ENCODE measurements around the gene DDX10.
"Not testable (repeated sequence)": the region's sequence is repeated elsewhere in the genome, so short reads cannot be mapped to it uniquely, and the experiment has no call there.

The DDX10 gene

DNA sequence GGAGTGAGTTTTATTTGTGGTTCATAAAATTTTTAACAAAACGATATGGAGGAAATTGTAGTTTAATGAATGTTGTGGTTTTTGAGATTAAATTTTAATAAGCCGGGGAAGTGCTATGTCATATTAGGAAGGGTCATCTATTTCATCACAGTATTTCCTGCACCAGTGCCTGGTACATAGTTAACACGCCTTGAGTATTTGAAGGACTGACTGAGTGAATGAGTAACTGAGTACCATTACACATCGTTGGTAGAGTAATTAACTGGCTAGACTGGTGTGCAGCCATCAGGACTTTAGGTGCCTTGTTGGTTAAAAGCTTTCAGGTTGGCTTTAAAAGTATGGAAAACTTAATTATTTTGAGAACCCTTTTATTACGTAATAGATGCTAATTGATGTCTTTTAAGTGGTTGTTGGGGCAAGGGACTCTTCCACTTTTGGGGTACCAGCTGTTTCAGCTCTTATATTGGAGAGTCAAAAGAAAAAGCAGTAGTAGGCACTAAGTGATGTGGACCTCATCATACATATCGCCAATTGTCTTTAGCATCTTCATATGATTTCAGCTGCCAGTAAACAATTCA is 101.8 kb downstream of the DDX10 start:
- Mint-ChIP-seq H3K27ac (peak overlapping the region; percentile 5), H3K36me3 (peaks cover 41% of the 10 kb centered on the region), H3K27me3 (no peaks in the 10 kb centered on the region), H3K4me3 (no peak overlapping the region), H3K9me3 (no peaks in the 10 kb centered on the region), H3K4me1 (peaks cover 22% of the 10 kb centered on the region)
- no peak for ATAC-seq

DNA sequence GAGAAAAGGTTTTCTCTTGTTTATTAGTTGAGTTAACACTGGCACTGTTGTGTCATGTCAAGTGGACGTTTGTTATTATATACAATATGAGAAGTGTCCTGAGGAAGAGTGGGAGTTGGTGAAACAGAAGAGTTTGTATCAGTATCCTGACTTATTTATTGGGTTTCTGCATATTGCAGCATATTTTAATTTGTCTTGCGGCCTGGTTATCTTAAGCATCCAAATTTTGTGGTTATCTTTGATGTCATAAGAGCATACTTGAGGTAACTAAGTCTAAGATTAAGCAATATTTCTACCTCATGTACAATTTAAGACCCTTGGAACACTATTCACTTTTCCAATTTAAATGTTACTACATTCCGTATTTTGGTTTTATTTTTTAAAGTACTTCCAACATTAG is 103.5 kb downstream of the DDX10 start:
- Mint-ChIP-seq H3K27ac (no peak overlapping the region), H3K36me3 (peaks cover 48% of the 10 kb centered on the region), H3K4me3 (no peak overlapping the region), H3K27me3 (no peaks in the 10 kb centered on the region), H3K4me1 (peaks cover 23% of the 10 kb centered on the region), H3K9me3 (no peaks in the 10 kb centered on the region)
- ATAC-seq = no peak

DNA sequence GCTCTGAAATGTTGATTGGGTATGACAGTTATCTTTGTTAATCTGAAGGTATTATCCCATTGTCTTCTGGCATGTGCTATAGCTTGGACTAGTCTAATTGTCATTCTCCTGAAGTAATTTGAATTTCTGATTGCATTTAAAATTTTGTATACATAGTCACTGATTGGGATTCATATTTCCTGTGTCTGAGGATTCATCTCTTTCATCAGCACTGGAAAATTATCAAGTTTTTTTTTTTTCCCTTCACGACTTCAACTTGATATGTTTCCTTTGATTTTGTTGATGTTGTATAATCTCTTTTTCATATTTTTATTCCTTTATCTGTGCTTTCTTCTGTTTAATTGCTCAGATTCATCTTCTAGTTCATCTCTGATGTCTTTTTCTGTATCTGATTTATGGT is 104.1 kb downstream of the DDX10 start:
- Mint-ChIP-seq H3K36me3 (peaks cover 48% of the 10 kb centered on the region), H3K4me3 (no peak overlapping the region), H3K4me1 (peaks cover 27% of the 10 kb centered on the region), H3K27me3 (no peaks in the 10 kb centered on the region), H3K9me3 (no peaks in the 10 kb centered on the region), H3K27ac (no peak overlapping the region)
- ATAC-seq = no peak

DNA sequence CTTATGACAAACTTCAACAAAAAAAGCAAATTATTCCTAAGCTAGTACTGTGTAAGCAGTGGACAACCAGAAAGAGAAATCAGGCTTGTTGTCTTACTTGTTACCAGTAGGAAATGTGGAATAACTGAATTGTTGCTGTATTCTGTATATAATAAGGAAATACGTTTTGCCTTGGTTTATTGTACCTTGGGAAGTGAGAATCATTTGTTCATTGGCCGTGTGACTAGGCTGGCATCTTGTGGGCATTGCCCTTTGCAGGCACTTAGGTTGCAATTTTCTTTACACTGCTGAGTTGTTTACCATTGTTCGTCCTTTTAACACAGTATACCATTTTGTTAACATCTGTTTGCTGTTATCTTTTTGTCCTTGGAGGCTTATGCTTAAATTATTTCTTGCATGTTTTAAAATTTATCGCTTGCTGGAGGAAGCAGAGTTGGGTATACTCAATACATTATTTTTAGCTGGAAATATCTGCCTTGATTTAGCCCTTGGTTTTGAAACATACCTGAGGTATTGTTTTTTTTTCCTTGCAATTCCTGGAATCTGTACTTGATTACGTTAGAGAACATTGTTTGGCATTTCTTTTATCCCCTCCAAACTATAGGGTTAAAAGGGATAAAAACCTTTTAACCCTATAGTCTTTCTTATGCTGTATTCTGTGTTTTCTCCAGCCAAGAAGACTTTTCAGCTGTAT is 109.3 kb downstream of the DDX10 start:
- Mint-ChIP-seq H3K36me3 (peaks cover 50% of the 10 kb centered on the region), H3K4me3 (no peak overlapping the region), H3K4me1 (peaks cover 19% of the 10 kb centered on the region), H3K27ac (no peak overlapping the region), H3K9me3 (peaks cover 6% of the 10 kb centered on the region), H3K27me3 (no peaks in the 10 kb centered on the region)
- no peak for ATAC-seq

DNA sequence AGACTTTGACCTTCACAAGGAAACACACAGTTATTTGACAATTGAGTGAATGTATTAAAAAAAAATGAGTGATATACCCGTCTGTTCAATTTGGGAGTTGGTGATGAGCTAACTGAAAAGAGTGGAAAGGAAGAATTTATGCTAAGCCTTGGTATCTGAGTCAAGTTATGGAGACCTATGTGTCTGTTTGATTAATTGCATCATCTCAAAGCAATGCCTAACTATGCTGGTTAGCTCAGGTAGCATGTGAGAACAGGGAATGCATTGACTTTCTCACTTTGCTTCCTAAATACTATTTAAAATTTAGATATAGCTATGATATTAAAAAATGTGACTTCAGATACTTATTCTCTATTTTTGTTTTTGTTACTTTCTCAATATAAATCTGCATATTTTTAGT is 110.5 kb downstream of the DDX10 start:
- Mint-ChIP-seq H3K36me3 (peaks cover 46% of the 10 kb centered on the region), H3K27ac (no peak overlapping the region), H3K27me3 (no peaks in the 10 kb centered on the region), H3K4me1 (peaks cover 27% of the 10 kb centered on the region), H3K9me3 (peaks cover 6% of the 10 kb centered on the region), H3K4me3 (no peak overlapping the region)
- no peak for ATAC-seq

DNA sequence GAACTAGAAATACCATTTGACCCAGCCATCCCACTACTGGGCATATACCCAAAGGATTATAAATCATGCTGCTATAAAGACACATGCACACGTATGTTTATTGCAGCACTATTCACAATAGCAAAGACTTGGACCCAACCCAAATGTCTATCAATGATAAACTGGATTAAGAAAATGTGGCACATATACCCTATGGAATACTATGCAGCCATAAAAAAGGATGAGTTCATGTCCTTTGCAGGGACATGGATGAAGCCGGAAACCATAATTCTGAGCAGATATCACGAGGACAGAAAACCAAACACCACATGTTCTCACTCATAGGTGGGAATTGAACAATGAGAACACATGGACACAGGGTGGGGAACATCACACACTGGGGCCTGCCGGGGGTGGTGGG is 114.3 kb downstream of the DDX10 start:
- not testable (repeated sequence) for H3K27ac Mint-ChIP-seq, H3K4me3 Mint-ChIP-seq, H3K27me3 Mint-ChIP-seq, ATAC-seq, H3K9me3 Mint-ChIP-seq
- peaks cover 16% of the 10 kb centered on the region for H3K4me1 Mint-ChIP-seq
- peaks cover 35% of the 10 kb centered on the region for H3K36me3 Mint-ChIP-seq

DNA sequence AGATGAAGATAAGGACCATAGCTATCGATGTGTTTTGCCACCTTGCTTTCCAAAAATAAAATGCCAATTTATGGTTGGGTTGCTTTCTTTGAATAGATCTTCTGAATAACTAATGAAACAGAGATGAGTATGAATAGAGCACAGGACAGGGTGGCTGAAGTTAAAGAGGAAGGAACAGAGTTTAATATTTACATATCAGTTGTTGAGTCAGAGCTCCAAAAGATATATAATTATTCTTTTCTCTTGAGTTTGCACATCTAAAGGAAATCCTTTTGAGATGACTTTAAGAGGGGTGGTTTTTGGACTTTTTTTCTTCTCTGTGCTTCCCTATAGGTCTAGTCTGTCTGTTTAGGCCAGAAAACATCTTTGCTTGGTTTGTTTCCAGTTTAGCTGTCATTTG is 115.2 kb downstream of the DDX10 start:
- peaks cover 8% of the 10 kb centered on the region for H3K9me3 Mint-ChIP-seq
- peaks cover 42% of the 10 kb centered on the region for H3K36me3 Mint-ChIP-seq
- no peak overlapping the region for H3K4me3 Mint-ChIP-seq
- peaks cover 20% of the 10 kb centered on the region for H3K4me1 Mint-ChIP-seq
- H3K27me3 Mint-ChIP-seq = no peaks in the 10 kb centered on the region
- no peak overlapping the region for H3K27ac Mint-ChIP-seq
- ATAC-seq = peak; percentile 53

DNA sequence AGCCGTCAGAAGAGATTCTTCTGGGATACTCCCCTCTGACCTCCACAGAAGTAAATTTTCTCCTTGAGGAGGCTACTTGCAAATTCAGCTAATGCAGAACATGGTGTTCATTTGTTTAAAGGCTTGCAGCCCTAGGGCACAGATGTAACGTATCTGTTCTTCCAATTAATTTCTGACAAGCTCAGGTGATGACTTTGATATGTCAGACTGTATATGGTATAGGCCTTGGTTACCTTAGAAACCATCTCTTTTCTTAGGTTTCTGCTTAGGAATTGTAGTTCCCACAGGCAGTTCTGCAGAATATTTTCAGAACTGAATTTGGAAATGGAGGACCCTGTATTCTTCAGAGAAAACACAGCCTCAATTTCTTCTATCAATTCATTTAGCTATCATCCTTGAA is 117.1 kb downstream of the DDX10 start:
- peaks cover 35% of the 10 kb centered on the region for H3K36me3 Mint-ChIP-seq
- ATAC-seq = no peak
- H3K27ac Mint-ChIP-seq = no peak overlapping the region
- H3K4me3 Mint-ChIP-seq = no peak overlapping the region
- no peaks in the 10 kb centered on the region for H3K27me3 Mint-ChIP-seq
- H3K4me1 Mint-ChIP-seq = peaks cover 38% of the 10 kb centered on the region
- peaks cover 8% of the 10 kb centered on the region for H3K9me3 Mint-ChIP-seq

DNA sequence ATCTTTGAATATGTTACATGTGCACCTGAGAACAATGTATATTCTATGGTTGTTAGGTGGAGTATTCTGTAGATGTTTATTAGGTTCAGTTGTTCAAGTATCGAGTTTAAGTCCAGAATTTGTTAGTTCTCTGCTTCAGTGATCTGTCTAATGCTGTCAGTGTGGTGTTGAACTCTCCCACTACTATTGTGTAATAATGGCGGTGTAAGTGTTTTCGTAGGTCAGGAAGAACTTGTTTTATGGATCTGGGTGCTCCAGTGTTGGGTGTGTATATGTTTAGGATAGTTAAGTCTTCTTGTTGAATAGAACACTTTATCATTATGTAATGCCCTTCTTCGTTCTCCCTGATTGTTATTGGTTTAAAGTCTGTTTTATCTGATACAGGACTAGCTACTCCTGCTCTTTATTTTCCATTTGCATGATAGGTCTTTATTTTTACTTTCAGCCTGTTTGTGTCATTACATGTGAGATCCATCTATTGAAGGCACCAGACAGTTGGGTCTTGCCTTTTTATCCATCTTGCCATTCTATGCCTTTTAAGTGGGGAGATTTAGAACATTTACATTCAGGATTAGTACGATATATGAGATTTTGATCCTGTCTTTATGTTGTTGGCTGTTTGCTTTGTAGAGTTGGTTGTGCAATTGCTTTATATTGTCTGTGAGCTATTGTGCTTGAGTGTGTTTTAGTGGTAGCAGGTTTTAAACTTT is 121.6 kb downstream of the DDX10 start:
- Mint-ChIP-seq H3K4me1 (peaks cover 59% of the 10 kb centered on the region), H3K9me3 (peaks cover 3% of the 10 kb centered on the region), H3K36me3 (peaks cover 30% of the 10 kb centered on the region), H3K4me3 (no peak overlapping the region), H3K27ac (no peak overlapping the region), H3K27me3 (no peaks in the 10 kb centered on the region)
- no peak for ATAC-seq

DNA sequence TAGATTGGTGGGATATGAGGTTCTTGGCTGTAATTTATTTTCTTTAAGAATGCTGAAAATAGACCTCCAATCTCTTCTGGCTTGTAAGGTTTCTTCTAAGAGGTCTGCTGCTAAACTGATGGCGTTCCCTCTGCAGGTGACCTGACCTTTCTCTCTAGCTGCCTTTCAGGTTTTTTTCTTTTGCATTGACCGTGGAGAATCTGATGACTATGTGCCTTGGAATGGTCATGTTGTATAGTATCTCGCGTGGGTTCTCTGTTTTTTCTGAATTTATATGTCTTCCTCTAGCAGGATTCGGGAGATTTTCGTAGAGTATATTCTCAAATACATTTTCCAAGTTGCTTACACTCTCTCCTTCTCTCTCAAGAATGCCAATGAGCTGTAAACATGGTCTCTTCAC is 122.2 kb downstream of the DDX10 start:
- Mint-ChIP-seq H3K27me3 (no peaks in the 10 kb centered on the region), H3K27ac (no peak overlapping the region), H3K4me1 (peaks cover 59% of the 10 kb centered on the region), H3K9me3 (peaks cover 3% of the 10 kb centered on the region), H3K4me3 (no peak overlapping the region), H3K36me3 (peaks cover 30% of the 10 kb centered on the region)
- no peak for ATAC-seq

DNA sequence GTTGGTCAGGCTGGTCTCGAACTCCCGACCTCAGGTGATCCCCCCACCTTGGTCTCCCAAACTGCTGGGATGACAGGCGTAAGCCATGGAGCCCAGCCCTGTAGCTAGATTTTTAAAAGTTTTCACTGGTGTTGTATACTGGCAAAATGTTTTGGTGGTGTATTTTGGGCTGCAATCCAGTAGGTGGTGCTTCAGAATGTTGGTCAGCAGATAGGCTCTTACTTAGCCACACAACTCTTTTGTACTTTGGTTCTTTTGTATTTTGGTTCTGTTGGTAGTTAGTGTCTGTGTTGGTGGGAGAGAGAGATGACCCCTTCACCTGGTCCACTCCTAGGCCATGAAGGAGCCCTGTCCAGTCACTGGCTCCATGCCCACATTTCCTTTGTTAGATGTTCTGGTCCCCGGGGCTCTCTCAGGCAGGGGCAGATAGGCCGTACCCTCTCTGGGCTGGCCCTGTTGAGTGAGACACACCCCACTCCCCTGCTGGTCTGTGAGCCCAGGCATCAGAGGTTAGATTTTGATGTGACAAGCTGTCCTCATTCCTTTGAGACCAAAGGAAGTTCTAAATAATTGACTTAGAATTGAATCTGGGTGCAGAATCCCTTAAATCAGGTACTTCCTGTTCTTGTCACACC is 123.8 kb downstream of the DDX10 start:
- ATAC-seq = no peak
- peaks cover 23% of the 10 kb centered on the region for H3K36me3 Mint-ChIP-seq
- no peaks in the 10 kb centered on the region for H3K9me3 Mint-ChIP-seq
- no peak overlapping the region for H3K27ac Mint-ChIP-seq
- peaks cover 61% of the 10 kb centered on the region for H3K4me1 Mint-ChIP-seq
- H3K4me3 Mint-ChIP-seq = no peak overlapping the region
- H3K27me3 Mint-ChIP-seq = no peaks in the 10 kb centered on the region

DNA sequence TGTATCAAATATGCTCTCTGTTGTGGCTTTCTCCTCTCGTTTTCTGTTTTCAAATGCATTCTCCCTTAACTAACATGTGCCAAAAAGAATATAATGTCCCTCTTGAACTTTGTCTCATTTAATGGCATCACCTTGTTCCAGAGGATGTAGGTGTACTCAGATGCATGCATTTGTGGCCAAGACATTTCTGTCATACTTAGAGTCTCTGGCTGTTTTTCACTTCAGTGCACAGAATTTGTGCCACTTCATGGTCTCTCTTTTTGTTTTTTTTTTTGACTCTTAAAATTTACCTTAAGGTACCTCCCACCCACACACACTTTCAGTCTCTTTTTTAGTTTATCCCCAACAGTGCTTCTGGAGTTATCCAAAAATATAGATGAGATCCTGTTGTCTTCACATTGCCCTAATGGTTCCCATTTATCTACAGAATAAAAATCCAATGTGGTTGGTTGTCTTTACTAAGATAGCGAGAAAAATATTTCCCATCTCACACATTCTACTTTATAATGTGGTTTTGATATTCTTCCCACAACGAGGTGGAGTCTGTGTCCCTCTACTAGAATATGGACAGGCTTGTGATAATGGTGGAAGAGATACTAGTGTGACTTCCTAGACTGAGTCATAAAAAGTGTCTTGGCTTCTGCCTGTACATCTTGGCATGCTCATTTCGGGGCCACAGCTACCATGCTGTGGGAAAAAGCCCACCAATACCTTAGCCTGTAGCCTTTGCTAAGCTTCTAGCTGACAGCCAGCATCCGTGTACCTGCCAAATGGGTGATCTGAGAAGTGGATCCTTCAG is 125.8 kb downstream of the DDX10 start:
- Mint-ChIP-seq H3K36me3 (peaks cover 8% of the 10 kb centered on the region), H3K27me3 (no peaks in the 10 kb centered on the region), H3K4me1 (peaks cover 54% of the 10 kb centered on the region), H3K4me3 (no peak overlapping the region), H3K27ac (no peak overlapping the region), H3K9me3 (no peaks in the 10 kb centered on the region)
- peak; percentile 43 for ATAC-seq

DNA sequence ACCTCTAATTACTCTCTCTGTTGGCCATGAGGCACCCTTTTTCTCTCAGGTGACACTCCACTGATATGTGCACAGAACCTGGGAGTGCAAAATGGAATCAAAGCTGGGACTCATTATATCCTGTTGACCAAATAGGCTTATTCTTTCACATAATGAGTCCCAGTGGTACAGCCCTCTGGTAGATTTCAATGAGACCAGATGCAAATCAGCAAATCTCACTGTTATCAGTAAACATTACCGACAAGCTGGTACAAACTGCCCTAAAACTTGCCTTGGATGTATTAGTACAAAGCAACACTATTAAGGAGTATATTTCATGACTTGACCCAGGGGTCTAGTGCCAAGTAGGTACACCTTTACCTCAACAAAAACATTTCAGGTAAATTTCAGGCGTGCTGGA is 128.3 kb downstream of the DDX10 start:
- Mint-ChIP-seq H3K27ac (no peak overlapping the region), H3K36me3 (peaks cover 13% of the 10 kb centered on the region), H3K9me3 (peaks cover 2% of the 10 kb centered on the region), H3K27me3 (no peaks in the 10 kb centered on the region), H3K4me3 (no peak overlapping the region), H3K4me1 (peaks cover 45% of the 10 kb centered on the region)
- no peak for ATAC-seq

DNA sequence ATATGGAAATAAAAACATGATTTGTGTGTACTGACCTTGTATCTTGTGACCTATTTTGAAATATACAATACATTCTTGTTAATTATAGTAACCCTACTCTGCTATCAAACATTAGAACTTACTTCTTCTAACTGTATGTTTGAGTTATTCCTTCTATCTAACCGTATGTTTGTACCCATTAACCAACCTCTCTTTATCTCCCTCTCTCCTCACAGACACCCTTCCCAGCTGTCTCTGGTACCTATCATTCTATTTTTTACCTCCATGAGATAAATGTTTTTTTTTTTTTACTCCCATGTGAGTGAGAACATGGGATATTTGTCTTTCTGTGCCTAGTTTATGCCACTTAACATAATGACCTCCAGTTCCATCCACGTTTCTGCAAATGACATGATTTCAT is 128.7 kb downstream of the DDX10 start:
- ATAC-seq = no peak
- peaks cover 13% of the 10 kb centered on the region for H3K36me3 Mint-ChIP-seq
- H3K27me3 Mint-ChIP-seq = no peaks in the 10 kb centered on the region
- no peak overlapping the region for H3K27ac Mint-ChIP-seq
- peaks cover 42% of the 10 kb centered on the region for H3K4me1 Mint-ChIP-seq
- peaks cover 2% of the 10 kb centered on the region for H3K9me3 Mint-ChIP-seq
- no peak overlapping the region for H3K4me3 Mint-ChIP-seq

DNA sequence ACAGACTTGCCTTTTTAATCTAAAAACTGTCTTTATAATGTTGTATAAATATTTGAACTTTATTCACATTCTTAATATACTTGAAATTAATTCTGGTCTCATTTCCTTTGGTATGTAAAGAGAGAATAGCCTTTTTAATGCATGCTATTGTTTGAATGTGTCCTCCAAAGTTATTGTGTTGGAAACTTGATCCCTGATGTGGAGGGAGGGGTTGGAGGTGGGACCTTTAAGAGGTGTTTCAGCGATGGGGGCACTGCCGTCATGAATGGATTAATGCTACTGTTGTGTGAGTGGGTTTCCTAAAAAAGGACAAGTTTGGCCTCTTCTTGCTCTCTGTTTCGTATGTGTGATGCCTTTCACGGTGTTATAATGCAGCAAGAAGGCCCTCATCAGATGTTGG is 131.7 kb downstream of the DDX10 start:
- no peak for ATAC-seq
- Mint-ChIP-seq H3K27ac (no peak overlapping the region), H3K27me3 (no peaks in the 10 kb centered on the region), H3K9me3 (peaks cover 2% of the 10 kb centered on the region), H3K36me3 (peaks cover 16% of the 10 kb centered on the region), H3K4me3 (no peak overlapping the region), H3K4me1 (peaks cover 30% of the 10 kb centered on the region)

Measured in stimulated activated memory B cell treated with anti-CD40 and anti-IgM and Interleukin-4, amounts not matched to agents 10 μg/mL and 1 μg/mL and 100 μg/mL, for 72 hours (primary cell).